Measurements from ENCODE around the gene GPBP1. TPM values are rescaled to one million over a fixed set of nuclear protein-coding genes. Genes with fewer than 3 reads are reported as not detected.

GPBP1 gene
- total and polyA plus RNA-seq, 9 of the 15 experiments (the other 6 are each of a cell fraction or from before 2014, with no cell fraction given), result 31.0 to 109 (median 68.4) TPM

- TF ChIP-seq MGA (IDR thresholded peaks at IDR 0.05) (peak; percentile 74; the same call in 1 of the 2 replicates), JUND (IDR thresholded peaks at IDR 0.05; ENCODE audit: borderline replicate concordance, low read depth, low read length) (peak; percentile 75), JUND (tag; IDR thresholded peaks at IDR 0.05; ENCODE audit: borderline replicate concordance, low read depth, low read length) (peak; percentile 54; the same call in 1 of the 3 replicates), POLR2H (tag; IDR thresholded peaks at IDR 0.05; ENCODE audit: low read depth) (peak; percentile 65), ZNF77 (CRISPR knock-in tag; IDR thresholded peaks at IDR 0.05) (no peak), ZNF639 (CRISPR knock-in tag; conservative IDR thresholded peaks at IDR 0.05 in 1 of 2, IDR thresholded peaks at IDR 0.05 in 1 of 2) (peak in 1 of 2 experiments; percentile 86; a peak in 2 of 4 replicates), HDAC2 (IDR thresholded peaks at IDR 0.05) (0 out of 2 replicates have a peak, but pooled peaks have one; percentile 44), NFXL1 (CRISPR knock-in tag; IDR thresholded peaks at IDR 0.05) (no peak), ZC3H4 (CRISPR knock-in tag; IDR thresholded peaks at IDR 0.05; ENCODE audit: borderline replicate concordance) (0 out of 2 replicates have a peak, but pooled peaks have one; percentile 15), ZNF696 (CRISPR knock-in tag; conservative IDR thresholded peaks at IDR 0.05) (no peak), GABPB2 (CRISPR knock-in tag; conservative IDR thresholded peaks at IDR 0.05) (no peak), EP300 (IDR thresholded peaks at IDR 0.05; ENCODE audit: low read length) (peak; percentile 15; the same call in 1 of the 2 replicates), ADNP (tag; IDR thresholded peaks at IDR 0.05) (no peak), KLF1 (tag; IDR thresholded peaks at IDR 0.05) (no peak)
Observed at GRCh38 chr5:57173319-57174127, at the start of gene GPBP1 (continued).
